NB4 (cell line): ENCODE data around the gene TMEM131L.

Experiments used
- CTCF ChIP-seq: IDR thresholded peaks from one replicate; pipeline ENCODE4 v1.5.1; 2012; ENCODE audit warnings: low read depth, low read length
- POLR2A ChIP-seq: IDR thresholded peaks from 2 replicates; pipeline ENCODE4 v1.6.1; 2011; ENCODE audit warnings: mild to moderate bottlenecking; ENCODE audit not compliant: insufficient read length; ENCODE audit errors: extremely low read depth

GRCh38 chr4:153573221-153573620 is 107.1 kb downstream of the TMEM131L start:
- TF ChIP-seq CTCF (no peak), POLR2A (no peak)
